ENCODE results near the gene TCTN2. TPM values are rescaled to one million over a fixed set of nuclear protein-coding genes. Genes with fewer than 3 reads are reported as not detected.

Gene TCTN2
- total and polyA plus RNA-seq, 10 of the 15 experiments (the other 5 are each of a cell fraction or from before 2014, with no cell fraction given): 0.55 to 5.5 (median 3.3) TPM

- TF ChIP-seq POLR2AphosphoS5 (IDR thresholded peaks at IDR 0.05; ENCODE audit: low read length): no peak
- TF ChIP-seq STAT3 (IDR thresholded peaks at IDR 0.05; ENCODE audit: low read depth, low read length): no peak
- no peak for TF ChIP-seq IKZF2 (IDR thresholded peaks at IDR 0.05)
- no peak for TF ChIP-seq HDAC6 (IDR thresholded peaks at IDR 0.05; ENCODE audit: unreplicated experiment)
These were observed 77.7 kb downstream of the TCTN2 start (continued) for GRCh38 chr12:123748661-123749060.

GRCh38 chr12:123749355-123749754 lies 78.4 kb downstream of the TCTN2 start:
- in situ Hi-C loops (cut with MboI) (no loop called here), intact Hi-C loops (cut with micrococcal nuclease; ENCODE audit: unreplicated experiment) (no loop called here)
- no peaks in the 10 kb centered on the region for H3K9me3 ChIP-seq (replicated peaks; ENCODE audit: control insufficient read depth, insufficient read depth, low read length)
- 97% methylated on average over 10 of the region's 10 CpGs for WGBS (ENCODE audit: insufficient coverage, insufficient replicate concordance, low lambda C conversion rate, missing lambda C conversion rate)
- peaks cover 10 to 20% of the 10 kb centered on the region in 2 experiments for H3K36me3 ChIP-seq (ENCODE audit: control insufficient read depth in 2 of 2, insufficient read depth in 2 of 2, low read length in 1 of 2)
- BruUV-seq (replicated peaks): no TSS peak
- no peaks in the 10 kb centered on the region for H4K20me1 ChIP-seq (ENCODE audit: control insufficient read depth, insufficient read depth)
- no peak overlapping the region for H2AFZ ChIP-seq (ENCODE audit: control insufficient read depth, low read depth, low read length)
- no peaks in the 10 kb centered on the region for H3K27me3 ChIP-seq (replicated peaks in 1 of 2; ENCODE audit: control insufficient read depth in 2 of 2, insufficient read depth in 2 of 2, low read length in 1 of 2)
- no peaks in the 10 kb centered on the region; the same call in 1 of the 2 replicates for H3K4me1 ChIP-seq (ENCODE audit: control insufficient read depth, insufficient read depth, low read length)
- no peak overlapping the region for H3K4me3 ChIP-seq
- ATAC-seq (no peak), FAIRE-seq (no peak), DNase-seq (ENCODE audit: low read depth, low spot score) (no peak)
- ChIA-PET POLR2A (interaction anchor here (1.1 kb wide), 1 partner anchor 37 kb away, joined by 4 read pairs; the partner anchor contains the start of gene ATP6V0A2), CTCF (no interaction called here), SMC1A (ENCODE audit: uncharacterized antibody, unreplicated experiment) (no interaction called here), RAD21 (ENCODE audit: unreplicated experiment) (no interaction called here)
- H3K27ac ChIP-seq (ENCODE audit: control insufficient read depth, insufficient read depth): no peak overlapping the region
- TF ChIP-seq TAF1 (IDR thresholded peaks at IDR 0.05; ENCODE audit: borderline replicate concordance, low read depth, low read length) (no peak), PBX3 (IDR thresholded peaks at IDR 0.05; ENCODE audit: insufficient replicate concordance, low read depth, low read length) (no peak), JUNB (IDR thresholded peaks at IDR 0.05) (no peak), KLF5 (IDR thresholded peaks at IDR 0.05; ENCODE audit: partially characterized antibody) (no peak), GATAD2B (conservative IDR thresholded peaks at IDR 0.05; ENCODE audit: low read depth) (no peak), HDGF (IDR thresholded peaks at IDR 0.05) (no peak), RUNX3 (IDR thresholded peaks at IDR 0.05; ENCODE audit: low read length) (no peak), CEBPZ (IDR thresholded peaks at IDR 0.05; ENCODE audit: low read depth, low read length) (no peak), ZZZ3 (IDR thresholded peaks at IDR 0.05; ENCODE audit: control insufficient read depth, insufficient read length, low read depth) (no peak), BHLHE40 (IDR thresholded peaks at IDR 0.05; ENCODE audit: borderline replicate concordance in 1 of 2, low read depth in 2 of 2, low read length in 1 of 2) (no peak), ESRRA (IDR thresholded peaks at IDR 0.05; ENCODE audit: low read length) (no peak), RBBP5 (conservative IDR thresholded peaks at IDR 0.05) (no peak), WRNIP1 (IDR thresholded peaks at IDR 0.05; ENCODE audit: borderline replicate concordance, low read depth, low read length) (no peak)
- TF ChIP-seq, protein P1, sequence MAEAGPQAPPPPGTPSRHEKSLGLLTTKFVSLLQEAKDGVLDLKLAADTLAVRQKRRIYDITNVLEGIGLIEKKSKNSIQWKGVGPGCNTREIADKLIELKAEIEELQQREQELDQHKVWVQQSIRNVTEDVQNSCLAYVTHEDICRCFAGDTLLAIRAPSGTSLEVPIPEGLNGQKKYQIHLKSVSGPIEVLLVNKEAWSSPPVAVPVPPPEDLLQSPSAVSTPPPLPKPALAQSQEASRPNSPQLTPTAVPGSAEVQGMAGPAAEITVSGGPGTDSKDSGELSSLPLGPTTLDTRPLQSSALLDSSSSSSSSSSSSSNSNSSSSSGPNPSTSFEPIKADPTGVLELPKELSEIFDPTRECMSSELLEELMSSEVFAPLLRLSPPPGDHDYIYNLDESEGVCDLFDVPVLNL (IDR thresholded peaks at IDR 0.05; ENCODE audit: low read depth, low read length): no peak
- no peak overlapping the region for H3K4me2 ChIP-seq (ENCODE audit: control insufficient read depth, insufficient read depth)
- H3K79me2 ChIP-seq (ENCODE audit: control insufficient read depth, insufficient read depth, low read length): no peaks in the 10 kb centered on the region
- no peak overlapping the region for H3K9ac ChIP-seq (ENCODE audit: control insufficient read depth, insufficient read depth, low read length)
